ENCODE data around the gene GALNT16. TPM values are rescaled to one million over a fixed set of nuclear protein-coding genes. Genes with fewer than 3 reads are reported as not detected.

GALNT16 gene
- total and polyA plus RNA-seq, 2 donors (not counting 3 experiments of a cell fraction or from before 2014, with no cell fraction given), result 0.39 to 0.49 TPM

DNA sequence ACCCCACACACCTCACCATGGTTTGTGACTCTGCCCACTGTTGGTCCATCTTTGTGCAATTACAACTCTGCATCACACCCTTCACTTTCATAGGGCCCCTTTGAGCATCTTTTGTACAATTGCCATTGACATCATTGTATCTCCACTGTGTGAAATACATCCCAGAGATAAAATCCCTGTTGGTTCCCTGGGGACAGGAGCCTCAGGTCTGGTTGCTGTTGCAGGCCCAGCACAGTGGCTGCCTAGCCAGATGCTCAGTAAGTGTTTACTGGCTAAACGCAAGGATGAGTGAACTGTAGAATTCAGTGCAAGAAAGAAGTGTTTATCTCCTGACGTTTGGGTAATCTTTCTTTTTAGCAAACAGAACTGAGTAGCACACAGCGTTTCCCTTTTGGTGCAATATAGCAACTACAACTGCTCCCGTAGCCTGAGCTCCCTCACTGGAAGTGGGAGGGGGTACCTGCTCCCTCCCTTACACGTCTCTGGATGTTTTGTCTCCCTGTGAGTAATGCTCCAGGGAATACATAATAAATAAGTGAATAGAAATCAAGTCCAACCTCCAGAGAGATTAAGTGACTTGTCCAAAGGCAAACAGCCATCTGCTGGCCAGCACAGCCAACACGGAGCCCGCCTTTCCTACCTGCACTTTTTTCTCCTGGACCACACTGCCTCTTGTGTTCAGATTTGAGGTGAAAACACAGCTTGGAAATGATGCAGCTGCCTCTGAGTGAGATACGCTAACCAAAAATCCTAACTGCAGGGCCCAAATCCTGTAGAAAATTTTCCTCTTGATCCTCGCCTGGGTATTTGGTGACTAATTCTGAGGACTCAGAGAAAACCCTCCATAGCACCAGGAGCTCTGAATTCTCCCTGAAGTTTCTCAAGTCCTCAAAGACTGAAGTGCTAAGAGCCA, 27.4 kb downstream of the GALNT16 start:
- BruUV-seq (replicated peaks), result no TSS peak
- H4K20me1 ChIP-seq (replicated peaks; ENCODE audit: control insufficient read depth, extremely low read depth, insufficient read depth, low read length), result no peaks in the 10 kb centered on the region
- no peak overlapping the region for H3K4me3 ChIP-seq (replicated peaks in 1 of 3; ENCODE audit: insufficient read depth in 1 of 3, low read depth in 1 of 3, low read length in 3 of 3)
- H3K27ac ChIP-seq (ENCODE audit: insufficient read depth, low read depth, low read length), result no peak overlapping the region
- no peak overlapping the region for H3K4me2 ChIP-seq (ENCODE audit: insufficient read depth, low read length)
- H3K9ac ChIP-seq (replicated peaks; ENCODE audit: extremely low read depth, insufficient read depth, low read length), result no peak overlapping the region
- no peak overlapping the region for H2AFZ ChIP-seq (ENCODE audit: low read depth, low read length)
- H3K9me1 ChIP-seq (replicated peaks; ENCODE audit: control insufficient read depth, extremely low read depth, insufficient read depth, low read length), result no peaks in the 10 kb centered on the region
- intact Hi-C loops (cut with micrococcal nuclease) (loop anchor here (1.0 to 5.0 kb wide), 2 partner anchors 45 to 158 kb away; no protein-coding TSS in a partner anchor), dilution Hi-C loops (cut with MboI; ENCODE audit: extremely low pct_ligation_motif_present, low sequenced_read_pairs) (no loop called here)
- POLR2A ChIA-PET, result no interaction called here
- no peaks in the 10 kb centered on the region for H3K27me3 ChIP-seq (ENCODE audit: control insufficient read depth in 2 of 2, insufficient read depth in 2 of 2, low read length in 2 of 2)
- TF ChIP-seq POLR2A (IDR thresholded peaks at IDR 0.05; ENCODE audit: low read depth, low read length) (no peak), GATA2 (IDR thresholded peaks at IDR 0.05; ENCODE audit: insufficient read depth, insufficient read length, low read depth, low read length) (no peak), FOS (IDR thresholded peaks at IDR 0.05; ENCODE audit: borderline replicate concordance, insufficient read depth, low read length) (no peak), JUN (IDR thresholded peaks at IDR 0.05; ENCODE audit: borderline replicate concordance, insufficient read depth, insufficient read length, low read depth) (no peak), EZH2 (IDR thresholded peaks at IDR 0.05; ENCODE audit: borderline replicate concordance, low read depth, low read length, severe bottlenecking) (no peak), MYC (IDR thresholded peaks at IDR 0.05; ENCODE audit: low read depth, low read length) (no peak), POLR2AphosphoS5 (IDR thresholded peaks at IDR 0.05; ENCODE audit: insufficient read depth, low read depth, low read length) (no peak)
- TF ChIP-seq, protein P1, sequence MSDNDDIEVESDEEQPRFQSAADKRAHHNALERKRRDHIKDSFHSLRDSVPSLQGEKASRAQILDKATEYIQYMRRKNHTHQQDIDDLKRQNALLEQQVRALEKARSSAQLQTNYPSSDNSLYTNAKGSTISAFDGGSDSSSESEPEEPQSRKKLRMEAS (IDR thresholded peaks at IDR 0.05; ENCODE audit: insufficient read depth, insufficient read length), result no peak
- TF ChIP-seq, protein P2, sequence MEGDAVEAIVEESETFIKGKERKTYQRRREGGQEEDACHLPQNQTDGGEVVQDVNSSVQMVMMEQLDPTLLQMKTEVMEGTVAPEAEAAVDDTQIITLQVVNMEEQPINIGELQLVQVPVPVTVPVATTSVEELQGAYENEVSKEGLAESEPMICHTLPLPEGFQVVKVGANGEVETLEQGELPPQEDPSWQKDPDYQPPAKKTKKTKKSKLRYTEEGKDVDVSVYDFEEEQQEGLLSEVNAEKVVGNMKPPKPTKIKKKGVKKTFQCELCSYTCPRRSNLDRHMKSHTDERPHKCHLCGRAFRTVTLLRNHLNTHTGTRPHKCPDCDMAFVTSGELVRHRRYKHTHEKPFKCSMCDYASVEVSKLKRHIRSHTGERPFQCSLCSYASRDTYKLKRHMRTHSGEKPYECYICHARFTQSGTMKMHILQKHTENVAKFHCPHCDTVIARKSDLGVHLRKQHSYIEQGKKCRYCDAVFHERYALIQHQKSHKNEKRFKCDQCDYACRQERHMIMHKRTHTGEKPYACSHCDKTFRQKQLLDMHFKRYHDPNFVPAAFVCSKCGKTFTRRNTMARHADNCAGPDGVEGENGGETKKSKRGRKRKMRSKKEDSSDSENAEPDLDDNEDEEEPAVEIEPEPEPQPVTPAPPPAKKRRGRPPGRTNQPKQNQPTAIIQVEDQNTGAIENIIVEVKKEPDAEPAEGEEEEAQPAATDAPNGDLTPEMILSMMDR (IDR thresholded peaks at IDR 0.05; ENCODE audit: extremely low read depth in 1 of 2, insufficient read depth in 1 of 2, low read depth in 1 of 2, low read length in 2 of 2), result no peak
- no peak for FAIRE-seq
- CTCF ChIA-PET, result interaction anchor here (0.6 to 1.1 kb wide), 10 partner anchors 10 to 158 kb away, joined by 3 to 17 read pairs (median 4); no protein-coding TSS in a partner anchor
- DNase-seq (ENCODE audit: low read depth, low spot score), result no peak
- H3K79me2 ChIP-seq (ENCODE audit: control insufficient read depth, insufficient read depth, low read length), result no peaks in the 10 kb centered on the region
- no peaks in the 10 kb centered on the region for H3K36me3 ChIP-seq (ENCODE audit: control insufficient read depth in 2 of 2, extremely low read depth in 1 of 2, insufficient read depth in 2 of 2, low read length in 2 of 2)
- H3K9me3 ChIP-seq (replicated peaks; ENCODE audit: control insufficient read depth, insufficient read depth, low read length), result no peaks in the 10 kb centered on the region
- no peaks in the 10 kb centered on the region for H3K4me1 ChIP-seq (ENCODE audit: control insufficient read depth, extremely low read depth, insufficient read depth, low read length)

All from endothelial cell of umbilical vein (primary cell).